Osteoblast (primary cell): Measurements from ENCODE around the gene KMT5B. TPM values are rescaled to one million over a fixed set of nuclear protein-coding genes. Genes with fewer than 3 reads are reported as not detected.

Experiments
- DNase-seq: peaks from one replicate; pipeline ENCODE4 v3.0.0; 2011; ENCODE audit warnings: low spot score, mixed read lengths; ENCODE audit not compliant: insufficient read length; ENCODE audit errors: missing footprints
- H2AFZ ChIP-seq: 2 replicates; pipeline ENCODE4 v1.6.0; 2011; ENCODE audit warnings: mild to moderate bottlenecking, low read length
- H3K27ac ChIP-seq: 2 replicates; pipeline ENCODE4 v1.5.1; 2011; ENCODE audit warnings: mild to moderate bottlenecking, low read depth, low read length, moderate library complexity
- H3K27me3 ChIP-seq: 2 replicates; pipeline ENCODE4 v1.6.0; 2012; ENCODE audit warnings: mild to moderate bottlenecking, control low read depth, inconsistent platforms, low read length, moderate library complexity; ENCODE audit not compliant: insufficient read depth
- H3K36me3 ChIP-seq: 2 replicates; pipeline ENCODE4 v1.5.1; 2011; ENCODE audit warnings: mild to moderate bottlenecking, low read length, control low read depth, moderate library complexity; ENCODE audit not compliant: insufficient read depth
- H3K4me1 ChIP-seq: 2 replicates; pipeline ENCODE4 v1.5.1; 2011; ENCODE audit warnings: mild to moderate bottlenecking, low read length, control low read depth, moderate library complexity; ENCODE audit not compliant: insufficient read depth
- H3K4me2 ChIP-seq: 2 replicates; pipeline ENCODE4 v1.6.0; 2011; ENCODE audit warnings: mild to moderate bottlenecking, low read length; ENCODE audit not compliant: insufficient read depth
- H3K4me3 ChIP-seq: fragments of 200-600 bp; sonication (generic); 3 replicates; pipeline ENCODE4 v1.5.1; 2012; ENCODE audit warnings: mild to moderate bottlenecking, low read length, inconsistent platforms; ENCODE audit not compliant: insufficient read depth
- H3K79me2 ChIP-seq: 2 replicates; pipeline ENCODE4 v1.6.0; 2012; ENCODE audit warnings: mild to moderate bottlenecking, low read length, control low read depth, inconsistent platforms; ENCODE audit not compliant: insufficient read depth
- H3K9me3 ChIP-seq: 2 replicates; pipeline ENCODE4 v1.5.1; 2011; ENCODE audit warnings: low read depth, low read length, control low read depth
- H4K20me1 ChIP-seq: 2 replicates; pipeline ENCODE4 v1.6.0; 2012; ENCODE audit warnings: mild to moderate bottlenecking, low read length, control low read depth; ENCODE audit not compliant: insufficient read depth
- CTCF ChIP-seq: IDR thresholded peaks from 2 replicates; pipeline ENCODE4 v1.5.1; 2011; ENCODE audit warnings: mild to moderate bottlenecking, low read depth, low read length, moderate library complexity; ENCODE audit errors: extremely low read depth
- total RNA-seq: library from RNA; depleted of rRNA; stranded (reverse); fragments of >200 nt; gene quantifications from 2 replicates; pipeline ENCODE4 v1.2.3, GENCODE V29; 2012

KMT5B gene
- total RNA-seq, 1 donor = 27.1 TPM

GRCh38 chr11:68242616-68243015 lies 29.5 kb upstream of the KMT5B start:
- Histone ChIP-seq H4K20me1 (no peaks in the 10 kb centered on the region), H3K27me3 (no peaks in the 10 kb centered on the region), H3K9me3 (no peaks in the 10 kb centered on the region), H3K4me2 (no peak overlapping the region), H2AFZ (no peak overlapping the region), H3K79me2 (no peaks in the 10 kb centered on the region), H3K4me3 (no peak overlapping the region), H3K4me1 (no peaks in the 10 kb centered on the region), H3K36me3 (no peaks in the 10 kb centered on the region), H3K27ac (no peak overlapping the region)
- no peak for DNase-seq
- TF ChIP-seq CTCF = no peak

DNA sequence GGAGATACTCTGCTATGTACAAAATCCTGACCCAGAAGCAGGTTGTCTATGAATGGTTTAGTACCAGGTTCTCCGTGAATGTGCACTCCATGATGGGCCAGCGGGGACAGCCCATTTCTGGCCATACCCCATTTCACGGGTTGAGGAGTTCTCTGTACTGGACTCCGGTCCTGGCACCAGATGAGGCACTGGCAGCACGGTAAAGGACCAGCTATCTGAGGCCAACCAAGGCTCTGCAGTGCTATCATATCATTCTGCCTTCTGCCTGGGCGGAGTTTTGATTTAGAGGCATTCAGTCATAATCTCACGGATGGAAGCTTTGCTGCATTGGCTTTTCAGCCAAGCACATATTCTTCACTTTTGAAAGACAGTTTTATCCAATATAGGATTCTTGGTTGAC lies 18.5 kb upstream of the KMT5B start:
- no peak for TF ChIP-seq CTCF
- Histone ChIP-seq H3K36me3 (no peaks in the 10 kb centered on the region), H4K20me1 (no peaks in the 10 kb centered on the region), H3K79me2 (no peaks in the 10 kb centered on the region), H3K27me3 (peaks cover 2% of the 10 kb centered on the region), H2AFZ (no peak overlapping the region), H3K27ac (no peak overlapping the region), H3K9me3 (no peaks in the 10 kb centered on the region), H3K4me1 (no peaks in the 10 kb centered on the region), H3K4me3 (no peak overlapping the region), H3K4me2 (no peak overlapping the region)
- no peak for DNase-seq

- DNase-seq = no peak
- no peak overlapping the region for H3K4me3 ChIP-seq
- H3K36me3 ChIP-seq = no peaks in the 10 kb centered on the region
- TF ChIP-seq CTCF = no peak
- H3K9me3 ChIP-seq = no peaks in the 10 kb centered on the region
- H3K27me3 ChIP-seq = no peaks in the 10 kb centered on the region
- H3K4me1 ChIP-seq = no peaks in the 10 kb centered on the region
- no peak overlapping the region for H2AFZ ChIP-seq
- no peaks in the 10 kb centered on the region for H3K79me2 ChIP-seq
- H4K20me1 ChIP-seq = no peaks in the 10 kb centered on the region
- H3K27ac ChIP-seq = no peak overlapping the region
- H3K4me2 ChIP-seq = no peak overlapping the region
Observed at GRCh38 chr11:68229601-68230000, 16.5 kb upstream of the KMT5B start.

- Histone ChIP-seq H3K36me3 (no peaks in the 10 kb centered on the region), H3K27me3 (peaks cover 6% of the 10 kb centered on the region), H3K4me2 (no peak overlapping the region), H3K27ac (no peak overlapping the region), H3K9me3 (no peaks in the 10 kb centered on the region), H3K4me1 (no peaks in the 10 kb centered on the region), H3K4me3 (no peak overlapping the region), H4K20me1 (no peaks in the 10 kb centered on the region), H3K79me2 (no peaks in the 10 kb centered on the region), H2AFZ (no peak overlapping the region)
- no peak for TF ChIP-seq CTCF
- DNase-seq = no peak
Observed at GRCh38 chr11:68226421-68226820, 13.3 kb upstream of the KMT5B start.
